Mesenteric fat pad (tissue), 1 donor: ENCODE measurements around the gene SF3B5. TPM values are rescaled to one million over a fixed set of nuclear protein-coding genes. Genes with fewer than 3 reads are reported as not detected.
"Not testable (repeated sequence)": the region's sequence is repeated elsewhere in the genome, so short reads cannot be mapped to it uniquely, and the experiment has no call there.

Experiments used
- DNase-seq: peaks from one replicate; pipeline ENCODE4 v3.0.0-alpha.2; 2020; ENCODE audit warnings: low spot score
- long read RNA-seq: library from polyadenylated mRNA; unstranded; transcript quantifications from one replicate; pipeline ENCODE4 v2.0.0, GENCODE V29; 2020
- total RNA-seq: library from RNA; stranded (reverse); fragmentation: NEBNext Ultra II Directional; extraction: Animal tissue kit (Norgen Biotek cat#: 25700); gene quantifications from one replicate; pipeline ENCODE4 v1.2.1, GENCODE V29; 2021
- donor health status: DM: yes; HTN: yes; CAD: no.

The SF3B5 gene
- total RNA-seq, result 106 TPM
- long read RNA-seq, transcript SF3B5-201 (1 exons, 693 nt), result major isoform, 29 of 29 reads
- long read RNA-seq, partial matches to known transcripts, result 0 of 29 reads
- long read RNA-seq, other reads (novel, unspliced or antisense), result 0 of 29 reads

DNA sequence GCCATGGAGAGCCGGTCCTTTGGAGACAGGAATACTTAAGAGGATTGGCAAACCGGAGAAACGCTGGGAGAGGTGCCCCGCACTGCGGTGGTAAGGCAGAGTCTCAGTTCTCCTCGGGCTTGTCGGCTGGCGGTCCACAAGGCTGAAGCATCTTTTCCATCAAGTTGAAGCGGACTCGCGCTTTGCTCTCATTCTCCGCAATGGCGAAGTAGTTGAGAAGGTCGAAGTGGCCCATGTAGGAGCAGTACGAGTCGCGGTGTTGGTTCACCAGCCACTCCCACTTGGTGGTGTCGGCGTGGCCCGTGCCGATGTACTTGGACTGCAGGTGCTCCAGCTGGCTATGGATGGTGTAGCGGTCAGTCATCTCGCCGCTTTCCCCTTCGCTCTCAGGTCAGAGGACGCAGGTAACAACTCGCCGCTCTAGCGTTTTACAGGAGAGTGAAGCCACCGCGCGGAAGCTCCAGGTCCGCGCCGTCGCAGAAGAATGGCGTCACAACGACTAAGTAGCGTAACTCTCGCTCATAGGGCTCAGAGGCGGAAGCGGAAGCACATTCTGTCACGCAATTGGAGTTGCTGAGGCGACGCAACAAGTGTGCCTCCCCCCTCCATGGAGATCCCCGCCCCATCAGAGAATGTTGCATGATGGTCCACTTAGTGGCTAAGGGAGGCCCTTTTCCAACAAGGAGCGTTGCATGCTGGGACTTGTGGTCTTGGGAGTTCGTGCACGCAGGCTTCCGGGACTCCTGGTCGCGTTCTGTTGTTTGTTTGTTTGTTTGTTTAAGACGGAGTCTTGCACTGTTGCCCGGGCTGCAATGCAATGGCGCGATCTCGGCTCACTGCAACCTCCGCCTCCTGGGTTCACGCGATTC, at the start of gene SF3B5:
TSS of gene SF3B5 (minus strand) at position 440 of the 869 bp plus-strand sequence. CDS start at position 364, 76 bp downstream.
- DNase-seq, result peak; percentile 96

DNA sequence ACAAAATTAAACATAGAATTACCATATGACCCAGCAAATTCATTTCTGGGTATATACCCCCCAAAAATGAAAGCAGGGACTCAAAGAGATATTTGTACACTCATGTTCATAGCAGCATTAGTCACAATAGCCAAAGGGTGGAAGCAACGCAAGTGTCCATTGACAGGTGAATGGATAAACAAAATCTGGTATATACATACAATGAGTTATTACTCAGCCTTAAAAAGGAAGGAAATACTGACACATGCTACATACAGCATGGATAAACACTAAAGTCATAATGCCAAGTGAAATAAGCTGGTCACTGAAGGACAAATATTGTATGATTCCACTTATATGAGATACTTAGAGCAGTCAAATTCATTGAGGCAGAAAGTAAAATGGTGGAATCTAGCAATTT, 49.6 kb upstream of the SF3B5 start:
- no peak for DNase-seq

DNA sequence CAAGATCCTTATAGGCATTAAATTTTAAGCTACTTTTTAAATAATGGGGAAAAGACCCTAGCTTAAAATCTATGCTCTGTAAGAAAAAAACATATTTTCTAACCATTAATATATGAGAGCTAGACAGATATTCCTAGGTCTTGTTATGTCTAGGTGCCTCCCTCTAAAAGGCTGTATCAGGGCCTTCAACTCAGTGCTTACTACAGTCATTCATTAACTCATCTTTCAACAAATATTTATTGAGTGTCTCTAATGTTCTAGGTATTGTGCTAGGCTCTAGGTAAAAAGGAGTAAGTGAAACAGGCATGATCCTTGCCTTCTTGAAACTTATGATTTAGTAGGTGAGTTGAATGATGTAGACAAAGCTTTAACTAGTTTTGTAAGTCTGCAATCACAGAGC, 48.5 kb upstream of the SF3B5 start:
- DNase-seq, result no peak

DNA sequence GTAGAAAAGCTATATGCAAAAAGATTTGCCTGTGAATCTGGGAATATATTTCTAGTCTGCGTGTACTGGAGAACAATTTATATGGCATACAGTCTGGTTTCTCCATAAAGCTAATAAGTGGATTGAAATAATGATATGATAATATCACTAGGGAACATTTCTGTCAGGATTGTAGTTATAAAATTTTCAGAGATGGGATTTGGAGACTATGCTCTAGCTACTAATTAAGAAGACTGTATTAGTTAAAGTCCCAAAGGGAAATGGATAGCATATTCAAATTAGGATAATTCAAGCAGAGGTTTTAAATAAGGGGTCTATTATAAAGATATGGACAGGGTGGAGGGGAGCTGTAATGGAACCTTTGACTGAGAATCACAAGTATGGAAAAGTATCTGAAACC, 47.7 kb upstream of the SF3B5 start:
- DNase-seq, result no peak

DNA sequence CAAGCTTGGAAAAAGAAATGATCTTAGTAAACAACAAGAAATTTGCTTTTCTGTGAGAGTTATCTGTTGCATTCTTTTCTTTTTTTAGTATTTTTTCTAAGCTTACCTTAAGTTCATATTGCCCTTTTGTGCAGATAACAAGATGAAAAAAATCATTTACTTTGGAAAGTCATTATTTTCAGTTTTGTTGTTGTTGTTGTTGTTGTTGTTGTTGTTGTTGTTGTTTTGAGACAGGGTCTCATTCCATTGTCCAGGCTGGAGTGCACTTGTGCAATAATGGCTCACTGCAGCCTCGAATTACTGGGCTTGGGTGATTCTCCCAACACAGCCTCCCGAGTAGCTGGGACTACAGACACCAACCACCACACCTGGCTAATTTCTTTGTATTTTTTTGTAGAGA, 46.1 kb upstream of the SF3B5 start:
- no peak for DNase-seq

DNA sequence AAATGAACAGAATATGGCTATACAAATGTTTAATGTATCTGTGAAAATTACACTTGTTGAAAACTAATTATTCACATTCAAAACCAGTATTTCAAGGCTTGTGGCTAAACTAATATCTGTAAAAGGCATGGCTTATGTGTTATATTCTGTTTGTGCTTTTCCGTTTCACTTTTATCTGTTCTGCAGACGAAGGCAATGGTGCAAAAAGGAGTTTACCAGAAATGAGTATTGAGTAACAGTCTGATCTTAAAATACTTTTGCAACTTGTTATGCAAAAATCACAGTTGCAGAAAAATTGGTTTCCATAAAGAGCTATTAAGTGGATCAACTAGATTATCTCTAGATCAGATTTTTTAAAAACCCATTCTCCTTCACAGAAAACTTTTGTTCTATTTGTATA, 45.5 kb upstream of the SF3B5 start:
- DNase-seq, result no peak

DNA sequence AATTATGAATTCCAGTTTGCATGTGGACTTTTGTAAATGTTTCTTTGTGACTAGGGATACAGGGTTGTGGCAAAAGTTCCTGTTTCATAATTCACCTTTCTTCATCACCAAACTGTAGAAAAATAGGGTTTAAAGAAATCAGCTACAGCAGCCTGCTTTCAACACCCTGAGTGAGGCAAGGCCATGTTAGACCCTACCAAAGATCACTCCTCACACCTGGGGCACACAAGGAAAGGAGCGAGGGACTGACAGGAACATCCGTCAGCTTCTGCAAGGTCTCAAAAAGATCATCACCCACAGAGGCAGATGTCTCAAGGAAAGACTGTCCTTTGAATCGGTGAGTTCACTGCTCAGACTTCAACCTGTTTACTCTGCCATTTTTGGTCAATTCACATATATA, 44.4 kb upstream of the SF3B5 start:
- no peak for DNase-seq

DNA sequence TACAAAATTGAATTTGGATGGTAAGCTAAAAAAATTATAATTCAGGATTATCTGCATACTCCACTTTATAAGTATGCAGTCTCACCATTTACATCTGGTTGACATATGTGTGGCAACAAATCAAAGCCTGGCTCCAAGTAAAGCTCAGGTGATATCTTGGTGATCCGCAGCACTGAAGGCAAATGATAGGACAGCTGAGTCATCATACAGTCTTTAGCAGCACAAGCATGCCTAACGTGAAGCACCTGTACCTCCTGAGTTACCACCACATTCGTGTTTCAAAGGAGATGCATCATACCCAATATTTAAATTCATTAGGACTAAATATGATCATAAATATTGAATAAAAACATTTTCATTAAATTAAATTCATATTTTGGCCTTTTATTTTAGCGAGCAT, 43.2 kb upstream of the SF3B5 start:
- DNase-seq, result no peak

DNA sequence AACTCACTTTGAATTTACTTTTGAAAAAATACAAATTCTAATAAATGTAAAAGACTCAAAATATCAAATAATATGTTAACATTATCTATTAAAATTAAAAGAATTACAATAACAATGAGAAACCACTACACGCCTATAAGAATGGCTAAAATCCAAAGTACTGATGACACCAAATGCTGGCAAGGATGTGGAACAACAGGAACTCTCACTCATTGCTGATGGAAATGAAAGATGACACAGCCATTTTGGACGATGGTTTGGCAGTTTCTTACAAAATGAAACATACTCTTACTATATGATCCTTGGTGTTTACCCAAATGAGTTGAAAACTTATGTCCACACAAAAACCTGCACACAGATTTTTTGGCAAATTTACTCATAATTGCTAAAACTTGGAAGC, 39.4 kb upstream of the SF3B5 start:
- DNase-seq, result no peak

DNA sequence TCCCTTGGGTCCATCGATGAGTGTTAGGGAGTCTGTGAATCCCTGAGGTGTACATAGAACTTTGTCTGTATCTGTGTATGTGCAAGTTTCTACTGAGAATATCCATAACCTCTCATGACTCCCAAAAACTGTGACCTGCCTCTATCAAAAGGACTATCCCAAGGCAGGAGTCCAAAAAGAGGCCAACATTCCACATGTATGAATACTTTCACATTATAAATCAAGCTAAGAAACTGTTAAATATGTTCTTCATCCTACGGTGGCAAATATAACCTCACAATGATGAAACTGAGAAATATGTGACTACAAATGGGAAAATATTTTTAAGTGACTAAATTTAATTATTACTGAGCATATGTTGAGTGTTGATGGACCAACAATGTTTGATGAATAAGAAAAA, 38.8 kb upstream of the SF3B5 start:
- no peak for DNase-seq

DNA sequence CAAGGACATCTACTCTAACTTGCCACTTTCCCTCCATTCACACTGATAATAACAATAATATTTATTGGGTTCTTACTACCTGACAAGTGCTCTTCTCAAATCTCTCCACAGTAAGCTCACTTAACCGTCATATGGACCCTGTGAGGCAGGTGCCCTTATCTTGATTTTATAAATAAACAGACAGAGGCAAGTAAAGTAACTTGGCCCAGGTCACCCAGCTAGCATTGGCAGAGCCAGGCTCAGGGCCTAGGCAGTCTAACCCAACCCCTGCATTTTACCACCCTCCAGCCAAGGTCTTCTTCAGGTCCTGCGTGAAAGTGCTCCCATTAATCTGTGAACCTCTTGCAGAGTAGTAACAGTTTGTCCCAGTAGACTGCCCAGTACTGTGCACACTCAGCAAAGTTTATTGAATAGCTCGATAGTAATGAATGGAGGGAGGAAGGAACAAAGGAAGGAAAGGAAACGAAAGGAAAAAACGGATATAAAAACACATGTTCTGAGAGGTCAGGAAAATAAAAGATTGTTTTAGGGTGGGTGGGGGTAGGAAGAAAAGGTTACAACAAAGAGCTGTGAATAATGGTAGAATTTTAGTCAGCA, 38.0 kb upstream of the SF3B5 start:
- no peak for DNase-seq

DNA sequence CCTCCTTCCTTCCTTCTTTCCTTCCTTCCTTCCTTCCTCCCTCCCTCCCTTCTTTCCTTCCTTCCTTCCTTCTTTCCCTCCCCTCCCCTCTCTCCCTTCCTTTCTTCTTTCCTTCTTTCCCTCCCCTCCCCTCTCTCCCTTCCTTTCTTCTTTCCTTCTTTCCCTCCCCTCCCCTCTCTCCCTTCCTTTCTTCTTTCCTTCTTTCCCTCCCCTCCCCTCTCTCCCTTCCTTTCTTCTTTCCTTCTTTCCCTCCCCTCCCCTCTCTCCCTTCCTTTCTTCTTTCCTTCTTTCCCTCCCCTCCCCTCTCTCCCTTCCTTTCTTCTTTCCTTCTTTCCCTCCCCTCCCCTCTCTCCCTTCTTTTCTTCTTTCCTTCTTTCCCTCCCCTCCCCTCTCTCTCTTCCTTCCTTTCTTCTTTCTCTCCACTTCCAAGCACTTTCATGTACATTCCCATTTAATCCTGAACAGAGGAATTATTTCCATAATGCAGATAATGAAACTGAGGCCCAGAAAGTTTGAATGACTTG, 36.9 kb upstream of the SF3B5 start:
- not testable (repeated sequence) for DNase-seq

DNA sequence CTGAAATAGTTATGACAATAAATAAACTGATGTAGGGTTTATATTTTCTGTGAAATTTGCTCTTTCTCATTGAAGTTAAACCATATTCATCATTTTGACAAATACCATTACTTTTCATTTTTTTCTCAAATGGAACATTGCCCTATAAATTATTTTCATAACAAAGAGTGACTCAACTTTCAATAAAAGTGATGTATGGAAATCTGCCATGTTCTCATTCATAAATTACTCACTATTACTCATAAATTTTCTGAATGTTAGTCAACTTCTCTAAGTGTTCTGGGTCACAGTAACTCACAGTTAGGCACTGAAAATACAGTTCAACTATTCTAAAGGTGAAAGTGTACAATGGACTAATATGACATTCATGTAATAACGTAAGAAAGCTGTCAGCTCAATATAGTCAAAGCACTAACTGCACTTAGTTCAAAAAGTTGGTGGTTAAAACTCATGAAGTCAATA, 35.9 kb upstream of the SF3B5 start:
- no peak for DNase-seq

DNA sequence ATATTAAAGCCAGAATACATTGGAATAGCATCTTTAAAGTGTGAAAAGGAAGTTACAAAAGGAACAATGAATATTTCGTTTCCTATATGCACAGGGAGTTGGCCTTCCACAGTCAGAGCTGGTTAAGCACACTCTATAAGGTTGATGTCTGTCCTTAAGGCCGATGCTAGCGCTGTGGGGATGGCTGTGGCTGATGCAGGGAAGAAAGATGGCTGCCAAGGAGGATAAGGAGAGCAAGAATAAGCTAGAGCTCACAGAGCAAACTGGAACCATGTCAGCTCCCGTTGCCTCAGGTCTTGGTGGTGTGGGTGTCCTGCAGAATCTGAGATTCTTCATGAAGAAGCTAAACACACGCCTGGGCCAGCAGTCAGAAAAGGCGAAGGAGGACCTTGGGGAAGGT, 34.1 kb upstream of the SF3B5 start:
- no peak for DNase-seq

DNA sequence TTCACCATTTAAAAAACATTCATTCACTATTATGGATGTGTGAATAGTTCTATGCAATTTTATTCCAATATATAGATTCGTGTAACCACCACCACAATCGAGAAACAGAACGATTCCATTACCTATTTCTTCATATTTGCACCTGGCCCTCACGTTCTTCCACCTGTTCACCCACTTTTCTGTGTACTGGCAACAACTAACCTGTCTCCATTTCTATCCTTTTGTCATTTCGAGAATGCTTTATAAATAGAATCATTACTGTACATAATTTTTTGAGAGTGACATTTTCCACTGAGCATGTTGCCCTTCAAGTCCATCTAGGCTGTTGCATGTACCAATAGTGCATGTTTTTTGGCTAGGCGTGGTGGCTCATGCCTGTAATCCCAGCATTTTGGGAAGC, 31.7 kb upstream of the SF3B5 start:
- no peak for DNase-seq

DNA sequence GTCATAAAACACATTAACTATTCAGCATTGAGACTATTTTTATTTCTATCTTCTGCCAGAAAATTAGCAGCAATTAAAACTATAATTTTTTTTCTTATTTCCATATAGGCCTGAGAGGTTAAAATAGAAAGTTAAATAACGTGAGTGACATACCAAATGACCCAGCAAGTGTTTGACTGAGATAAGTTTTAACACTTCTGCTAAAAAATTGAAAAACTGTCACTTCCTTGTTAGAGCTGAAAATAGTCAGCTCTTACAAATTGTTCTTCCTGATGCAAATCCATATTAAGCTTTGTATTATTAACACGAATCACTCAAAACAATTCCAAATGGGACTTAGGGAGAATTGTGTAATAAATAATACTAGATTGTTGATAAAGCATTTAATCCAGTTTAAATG, 28.5 kb upstream of the SF3B5 start:
- DNase-seq, result no peak

DNA sequence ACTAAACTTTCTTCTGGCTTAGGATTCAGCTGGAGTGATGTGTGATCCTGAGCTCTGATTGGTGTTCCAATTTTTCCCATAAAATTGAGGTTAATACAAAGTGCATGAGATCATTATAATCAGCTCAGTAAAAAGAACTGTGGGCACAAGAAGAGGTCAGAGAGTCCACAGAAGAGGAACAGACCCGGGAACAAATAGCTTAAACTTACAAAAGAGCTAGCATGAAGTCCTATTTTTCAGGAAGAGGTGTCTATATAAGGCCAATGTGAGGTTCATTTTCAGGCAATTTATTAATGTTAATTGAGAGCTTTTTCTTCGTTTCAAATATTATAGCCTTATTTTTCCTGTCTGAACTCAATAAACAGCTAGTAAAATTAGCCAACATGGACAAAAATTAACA, 28.0 kb upstream of the SF3B5 start:
- DNase-seq, result no peak

DNA sequence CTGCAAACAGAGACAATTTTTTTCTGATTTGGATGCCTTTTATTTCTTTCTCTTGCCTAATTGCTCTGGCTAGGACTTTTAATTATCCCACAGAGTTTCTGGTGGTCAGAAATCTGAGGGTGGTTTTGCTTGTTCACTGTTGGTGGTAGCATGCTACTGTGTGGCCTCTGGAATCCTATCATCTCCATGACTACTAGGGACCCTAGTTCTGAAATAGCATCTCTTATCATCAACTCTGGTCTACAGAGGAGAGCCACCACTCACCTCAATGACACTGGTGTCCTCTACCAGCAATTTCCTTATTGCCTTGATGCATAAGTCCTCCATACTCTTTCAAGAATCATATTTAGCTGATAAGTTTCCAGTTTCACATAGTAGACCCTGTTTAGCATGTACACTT, 27.5 kb upstream of the SF3B5 start:
- no peak for DNase-seq

DNA sequence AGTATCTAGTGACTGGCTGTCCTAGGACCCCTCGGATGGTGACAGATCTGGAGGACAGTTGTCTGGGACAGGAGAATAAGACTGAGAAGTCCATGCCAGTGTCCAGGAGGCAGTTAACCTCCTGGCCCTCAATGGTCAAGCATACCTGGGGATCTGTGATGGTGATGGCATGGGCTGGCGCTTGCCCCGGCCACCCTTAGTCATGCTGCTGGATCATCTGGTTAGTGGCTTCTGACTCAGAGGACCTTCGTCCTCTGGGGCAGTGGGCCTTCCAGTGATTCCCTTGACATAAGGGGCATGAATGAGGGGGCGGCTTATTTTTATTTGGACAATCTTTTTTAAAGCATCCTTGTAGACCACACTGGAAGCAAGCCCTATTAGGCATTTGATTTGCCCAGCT, 24.0 kb upstream of the SF3B5 start:
- DNase-seq, result no peak

DNA sequence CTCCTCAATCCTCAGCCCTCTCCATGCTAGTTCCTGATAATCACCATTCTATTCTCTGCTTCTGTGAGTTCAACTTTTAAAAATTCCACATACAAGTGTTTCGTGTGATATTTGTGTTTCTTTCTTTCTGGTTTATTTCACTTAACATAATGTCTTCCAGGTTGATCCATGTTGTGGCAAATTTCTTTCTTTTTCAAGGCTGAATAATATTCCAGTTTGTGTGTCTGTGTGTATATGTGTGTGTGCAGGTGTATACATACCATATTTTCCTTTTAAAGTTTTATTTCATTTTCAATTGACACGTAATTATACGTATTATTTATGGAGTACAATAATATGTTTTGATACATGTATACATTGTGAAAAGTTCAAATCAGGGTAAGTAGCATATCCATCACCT, 19.8 kb upstream of the SF3B5 start:
- DNase-seq, result no peak

DNA sequence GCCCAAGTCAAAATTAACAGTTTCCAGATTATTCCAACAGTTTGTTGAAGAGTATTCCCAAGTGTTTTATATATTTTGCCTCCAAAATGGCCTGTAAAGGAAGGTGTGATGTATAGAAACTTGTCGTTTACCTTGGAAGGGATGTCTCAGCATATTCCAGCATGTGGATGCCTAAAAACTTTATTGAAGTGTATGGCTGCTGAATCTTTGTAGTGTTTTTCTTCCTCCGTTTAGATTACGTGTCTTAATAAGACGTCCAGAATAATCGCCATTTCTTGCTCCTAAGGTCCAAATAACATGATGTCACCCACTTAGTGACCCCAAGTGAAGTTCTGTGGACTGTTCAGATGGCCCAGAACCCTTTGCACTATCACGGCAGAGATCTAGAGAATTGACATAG, 18.0 kb upstream of the SF3B5 start:
- DNase-seq, result no peak

DNA sequence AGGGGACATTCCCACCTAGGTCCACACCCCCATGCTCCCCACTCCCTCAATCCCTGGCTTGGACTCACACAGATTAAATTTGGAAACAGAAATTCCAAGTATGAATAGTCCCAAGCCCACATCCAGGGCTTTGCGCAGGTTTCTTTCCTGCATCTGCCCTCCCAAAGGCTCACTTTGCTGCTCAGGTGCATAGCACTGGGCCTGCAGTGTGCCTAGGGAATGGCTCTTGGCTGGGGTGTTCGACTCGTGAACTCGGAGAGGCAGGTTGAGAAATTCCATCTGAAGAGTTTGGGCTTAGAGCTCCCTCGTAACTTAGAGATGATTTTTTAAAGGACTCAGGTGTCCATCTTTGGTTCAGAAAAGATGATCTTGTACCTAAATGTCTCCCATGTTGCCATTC, 14.8 kb upstream of the SF3B5 start:
- DNase-seq, result no peak

DNA sequence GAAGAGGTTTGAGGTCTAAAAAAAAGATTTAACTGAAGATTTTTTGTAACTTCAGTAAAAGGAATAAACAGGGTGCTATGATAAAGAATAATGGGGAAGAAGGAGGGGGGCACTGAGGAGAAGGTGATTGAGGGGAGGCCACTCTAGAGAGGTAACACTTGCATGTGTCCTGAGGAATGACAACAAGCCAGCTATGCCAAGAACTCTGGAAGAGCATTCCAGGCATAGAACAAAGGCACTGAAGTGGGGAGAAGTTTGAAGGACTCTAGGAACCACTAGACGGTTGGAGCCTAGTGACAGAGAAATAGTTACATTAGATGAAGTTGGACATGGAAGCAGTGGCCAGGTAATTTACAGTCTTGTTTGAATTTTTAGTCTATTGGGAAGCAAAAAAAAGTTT, 10.8 kb upstream of the SF3B5 start:
- no peak for DNase-seq
